Neuronal stem cell (in vitro differentiated cells): ENCODE data around the gene NHS.
"Not testable (repeated sequence)": the region's sequence is repeated elsewhere in the genome, so short reads cannot be mapped to it uniquely, and the experiment has no call there.

ENCODE experiments used
- DNase-seq: peaks from one replicate; pipeline ENCODE4 v3.0.0-alpha.2; 2013; ENCODE audit warnings: low spot score
- H2AFZ ChIP-seq: one replicate; pipeline ENCODE4 v1.6.1; 2013; ENCODE audit warnings: mild to moderate bottlenecking, low read length, inconsistent platforms
- H2AK5ac ChIP-seq: 2 replicates; pipeline ENCODE4 v1.6.1; 2013; ENCODE audit warnings: low read depth, mild to moderate bottlenecking, inconsistent platforms, low read length, moderate library complexity, mixed read lengths
- H2BK120ac ChIP-seq: 2 replicates; pipeline ENCODE4 v1.6.1; 2013; ENCODE audit warnings: low read depth, mild to moderate bottlenecking, inconsistent platforms, low read length, moderate library complexity, mixed read lengths
- H2BK12ac ChIP-seq: one replicate; pipeline ENCODE4 v1.6.1; 2013; ENCODE audit warnings: low read length, inconsistent platforms
- H2BK15ac ChIP-seq: 2 replicates; pipeline ENCODE4 v1.6.1; 2013; ENCODE audit warnings: mild to moderate bottlenecking, low read length, inconsistent platforms, mixed read lengths
- H2BK5ac ChIP-seq: one replicate; pipeline ENCODE4 v1.6.1; 2013; ENCODE audit warnings: inconsistent platforms, mild to moderate bottlenecking, low read length, moderate library complexity
- H3K14ac ChIP-seq: one replicate; pipeline ENCODE4 v1.6.1; 2013; ENCODE audit warnings: low read length, inconsistent platforms
- H3K18ac ChIP-seq: 2 replicates; pipeline ENCODE4 v1.6.1; 2013; ENCODE audit warnings: low read length, inconsistent platforms
- H3K23ac ChIP-seq: 2 replicates; pipeline ENCODE4 v1.6.1; 2013; ENCODE audit warnings: low read depth, mild to moderate bottlenecking, mixed read lengths, low read length, inconsistent platforms; ENCODE audit not compliant: poor library complexity
- H3K27ac ChIP-seq: replicated peaks from 3 replicates; pipeline ENCODE4 v1.5.1; 2013; ENCODE audit warnings: low read length, inconsistent platforms
- H3K27me3 ChIP-seq, 3 experiments: 2 replicates each; pipeline ENCODE4 v1.6.1; 2013; ENCODE audit warnings: low read length in 3 of 3, mild to moderate bottlenecking in 2 of 3, inconsistent platforms in 1 of 3, low read depth in 1 of 3, mixed read lengths in 1 of 3, moderate library complexity in 1 of 3; ENCODE audit not compliant: control insufficient read depth in 3 of 3, insufficient read depth in 3 of 3
- H3K36me3 ChIP-seq, 2 donors: replicated peaks in 1 of 2; 2 replicates each; pipeline ENCODE4 v1.6.1; 2013; ENCODE audit warnings: low read length in 2 of 2; ENCODE audit not compliant: control insufficient read depth in 2 of 2, insufficient read depth in 2 of 2
- H3K4ac ChIP-seq: 2 replicates; pipeline ENCODE4 v1.6.1; 2013; ENCODE audit warnings: inconsistent platforms, mild to moderate bottlenecking, low read length, moderate library complexity
- H3K4me1 ChIP-seq, 2 donors: 1 replicate in 1 of 2; 2 replicates in 1 of 2; pipeline ENCODE4 v1.6.1; 2013; ENCODE audit warnings: low read length in 2 of 2, low read depth in 1 of 2; ENCODE audit not compliant: control insufficient read depth in 2 of 2, insufficient read depth in 1 of 2
- H3K4me2 ChIP-seq: one replicate; pipeline ENCODE4 v1.6.1; 2013; ENCODE audit warnings: mild to moderate bottlenecking, low read length, inconsistent platforms; ENCODE audit not compliant: insufficient read depth, poor library complexity, severe bottlenecking
- H3K4me3 ChIP-seq, 2 donors: 2 replicates each; pipeline ENCODE4 v1.5.1; 2013; ENCODE audit warnings: low read length in 2 of 2, mild to moderate bottlenecking in 2 of 2, inconsistent platforms in 1 of 2, moderate library complexity in 1 of 2
- H3K79me1 ChIP-seq: one replicate; pipeline ENCODE4 v1.6.1; 2013; ENCODE audit warnings: low read depth, mild to moderate bottlenecking, inconsistent platforms, low read length, moderate library complexity
- H3K9ac ChIP-seq: one replicate; pipeline ENCODE4 v1.6.1; 2013; ENCODE audit warnings: mild to moderate bottlenecking, low read depth, low read length, inconsistent platforms; ENCODE audit not compliant: poor library complexity
- H3K9me3 ChIP-seq, 2 donors: replicated peaks in 1 of 2; 2 replicates each; pipeline versions ENCODE3 to v1.6.1; 2013; ENCODE audit warnings: low read length in 2 of 2, mild to moderate bottlenecking in 2 of 2, inconsistent platforms in 1 of 2, low read depth in 1 of 2, mixed read lengths in 1 of 2, moderate library complexity in 1 of 2; ENCODE audit not compliant: control insufficient read depth in 2 of 2, insufficient read depth in 1 of 2
- H4K8ac ChIP-seq: one replicate; pipeline ENCODE4 v1.6.1; 2013; ENCODE audit warnings: low read depth, mild to moderate bottlenecking, inconsistent platforms, low read length, moderate library complexity
- H4K91ac ChIP-seq: one replicate; pipeline ENCODE4 v1.6.1; 2013; ENCODE audit warnings: low read length, low read depth, mild to moderate bottlenecking, inconsistent platforms; ENCODE audit not compliant: poor library complexity
- WGBS, 2 donors: extraction: QIAGEN DNeasy Blood & Tissue Kit; methylation state at CpG; one replicate each; pipeline ENCODE4 v1.1.7; 2013; ENCODE audit warnings: missing lambda C conversion rate in 2 of 2, mixed read lengths in 1 of 2; ENCODE audit not compliant: insufficient read length in 2 of 2, insufficient replicate concordance in 1 of 2; ENCODE audit errors: extremely low coverage in 2 of 2; 5-methylcytosine and 5-hydroxymethylcytosine counted together

The NHS gene

GRCh38 chrX:17446269-17446668, 71.3 kb downstream of the NHS start:
- H3K27me3 ChIP-seq, H3K79me1 ChIP-seq, H4K91ac ChIP-seq, H2BK120ac ChIP-seq, H2AFZ ChIP-seq, H3K9ac ChIP-seq, H3K23ac ChIP-seq, H3K27ac ChIP-seq, H3K18ac ChIP-seq, H2BK12ac ChIP-seq, H3K36me3 ChIP-seq, H3K4me2 ChIP-seq, H3K4me1 ChIP-seq, H2AK5ac ChIP-seq, DNase-seq, H2BK15ac ChIP-seq, H4K8ac ChIP-seq, H3K9me3 ChIP-seq, H3K4ac ChIP-seq, H3K4me3 ChIP-seq, H3K14ac ChIP-seq, H2BK5ac ChIP-seq: not testable (repeated sequence)
- no CpG with 5 or more reads among the region's 5 CpGs for WGBS, 2 donors

- no peak overlapping the region for H4K8ac ChIP-seq
- no peak overlapping the region for H3K4ac ChIP-seq
- no peaks in the 10 kb centered on the region for H3K36me3 ChIP-seq
- no peak overlapping the region for H3K27ac ChIP-seq
- no peak overlapping the region for H2BK5ac ChIP-seq
- H3K9me3 ChIP-seq, result no peaks in the 10 kb centered on the region
- no peak overlapping the region for H3K4me3 ChIP-seq
- H3K27me3 ChIP-seq, result peaks cover 0 to 8% (median 0%) of the 10 kb centered on the region in 3 experiments
- no peaks in the 10 kb centered on the region for H3K4me1 ChIP-seq
- H3K18ac ChIP-seq, result no peak overlapping the region
- H4K91ac ChIP-seq, result no peak overlapping the region
- H2AFZ ChIP-seq, result no peak overlapping the region
- no CpG with 5 or more reads among the region's 2 CpGs for WGBS, 2 donors
- H3K79me1 ChIP-seq, result no peaks in the 10 kb centered on the region
- no peak overlapping the region for H2BK12ac ChIP-seq
- H2AK5ac ChIP-seq, result no peak overlapping the region
- H2BK120ac ChIP-seq, result no peak overlapping the region
- H3K9ac ChIP-seq, result no peak overlapping the region
- no peak overlapping the region for H3K23ac ChIP-seq
- H2BK15ac ChIP-seq, result no peak overlapping the region
- H3K4me2 ChIP-seq, result no peak overlapping the region
- no peak overlapping the region for H3K14ac ChIP-seq
- DNase-seq, result no peak
Observed at GRCh38 chrX:17448188-17448587, 73.2 kb downstream of the NHS start.

GRCh38 chrX:17449866-17450265, 74.9 kb downstream of the NHS start:
- Histone ChIP-seq H3K27me3 (peaks cover 0 to 15% (median 0%) of the 10 kb centered on the region in 3 experiments), H3K14ac (no peak overlapping the region)
- WGBS, 2 donors, result no CpG with 5 or more reads among the region's 2 CpGs

GRCh38 chrX:17453788-17454187, 78.8 kb downstream of the NHS start:
- no peak overlapping the region for H3K9ac ChIP-seq
- H3K14ac ChIP-seq, result no peak overlapping the region
- no peak overlapping the region for H3K4me2 ChIP-seq
- H3K79me1 ChIP-seq, result no peaks in the 10 kb centered on the region
- no peak overlapping the region for H2AK5ac ChIP-seq
- H3K9me3 ChIP-seq, result no peaks in the 10 kb centered on the region
- H3K23ac ChIP-seq, result no peak overlapping the region
- no peak overlapping the region for H4K91ac ChIP-seq
- no peak overlapping the region for H3K27ac ChIP-seq
- no peak overlapping the region for H2BK5ac ChIP-seq
- H3K27me3 ChIP-seq, result peaks cover 0 to 13% (median 0%) of the 10 kb centered on the region in 3 experiments
- H3K18ac ChIP-seq, result no peak overlapping the region
- H3K4ac ChIP-seq, result no peak overlapping the region
- H2BK120ac ChIP-seq, result no peak overlapping the region
- no peak overlapping the region for H2AFZ ChIP-seq
- H3K4me3 ChIP-seq, result no peak overlapping the region
- no peak overlapping the region for H2BK15ac ChIP-seq
- H4K8ac ChIP-seq, result no peak overlapping the region
- no peak overlapping the region for H2BK12ac ChIP-seq
- H3K36me3 ChIP-seq, result no peaks in the 10 kb centered on the region
- no peak for DNase-seq
- peaks cover 0 to 2% of the 10 kb centered on the region in 2 donors for H3K4me1 ChIP-seq

More at GRCh38 chrX:17449866-17450265, 74.9 kb downstream of the NHS start:
- no peaks in the 10 kb centered on the region for H3K9me3 ChIP-seq
- no peak overlapping the region for H2BK12ac ChIP-seq
- H3K4me2 ChIP-seq, result no peak overlapping the region
- no peak for DNase-seq
- no peak overlapping the region for H2BK5ac ChIP-seq
- no peaks in the 10 kb centered on the region for H3K36me3 ChIP-seq
- no peak overlapping the region for H4K91ac ChIP-seq
- no peak overlapping the region for H4K8ac ChIP-seq
- no peaks in the 10 kb centered on the region for H3K4me1 ChIP-seq
- no peak overlapping the region for H3K23ac ChIP-seq
- H3K9ac ChIP-seq, result no peak overlapping the region
- H2AK5ac ChIP-seq, result no peak overlapping the region
- no peak overlapping the region for H3K4me3 ChIP-seq
- no peak overlapping the region for H3K18ac ChIP-seq
- H3K4ac ChIP-seq, result no peak overlapping the region
- no peaks in the 10 kb centered on the region for H3K79me1 ChIP-seq
- no peak overlapping the region for H2AFZ ChIP-seq
- no peak overlapping the region for H2BK120ac ChIP-seq
- no peak overlapping the region for H3K27ac ChIP-seq
- H2BK15ac ChIP-seq, result no peak overlapping the region
